Stimulated activated CD4-positive, alpha-beta T cell treated with anti-CD3 and anti-CD28 coated beads, Interleukin-12 subunit alpha, Interleukin-12 subunit beta, amount 100 ng/mL, for 48 hours (primary cell): ENCODE data around the gene CFI.
"Not testable (repeated sequence)": the region's sequence is repeated elsewhere in the genome, so short reads cannot be mapped to it uniquely, and the experiment has no call there.

Source experiments
- DNase-seq, 3 donors: peaks; one replicate each; pipeline ENCODE4 v3.0.0-alpha.2; 2020; ENCODE audit warnings: low read depth in 2 of 3, low spot score in 1 of 3

CFI gene

DNA sequence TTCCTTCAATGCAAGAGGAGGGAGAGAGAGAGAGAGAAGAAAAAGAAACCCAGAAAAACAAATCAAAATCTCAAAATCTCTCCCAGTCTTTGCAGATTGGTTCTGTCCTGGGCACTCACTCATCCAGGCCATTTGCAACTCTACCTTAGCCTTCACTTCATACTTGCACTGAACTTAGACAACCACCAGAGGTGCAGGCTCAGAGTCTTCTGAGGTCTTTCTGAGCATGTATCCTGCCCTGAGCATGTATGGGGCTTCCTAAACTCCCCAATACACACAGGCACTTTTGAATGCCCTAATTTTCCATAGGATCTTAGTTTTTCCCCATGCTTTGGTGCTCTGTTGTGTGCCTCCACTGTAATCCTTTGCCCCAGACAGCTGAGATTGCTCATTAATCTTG is 2.9 kb downstream of the CFI start:
- DNase-seq: no peak

DNA sequence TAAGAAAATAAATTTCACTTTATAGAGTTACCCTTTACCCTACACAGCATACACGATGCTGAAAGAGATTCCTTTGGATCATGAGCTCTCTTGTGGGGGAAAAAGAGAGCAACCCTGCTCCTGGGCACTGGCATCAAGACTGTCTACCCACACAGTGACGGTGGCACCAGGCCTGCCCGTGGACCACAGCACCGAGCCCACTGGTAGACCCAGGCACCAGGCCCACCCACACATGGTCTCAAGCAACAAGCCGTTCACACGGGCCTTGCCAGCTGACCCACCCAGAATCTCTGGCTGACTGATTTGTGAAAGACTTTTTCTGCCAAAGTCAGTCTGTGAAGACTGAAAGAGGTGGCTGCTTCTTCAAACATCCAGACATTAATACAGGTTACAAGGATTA is 6.7 kb downstream of the CFI start:
- no peak for DNase-seq

GRCh38 chr4:109787807-109788206 is 14.0 kb downstream of the CFI start:
- no peak for DNase-seq

DNA sequence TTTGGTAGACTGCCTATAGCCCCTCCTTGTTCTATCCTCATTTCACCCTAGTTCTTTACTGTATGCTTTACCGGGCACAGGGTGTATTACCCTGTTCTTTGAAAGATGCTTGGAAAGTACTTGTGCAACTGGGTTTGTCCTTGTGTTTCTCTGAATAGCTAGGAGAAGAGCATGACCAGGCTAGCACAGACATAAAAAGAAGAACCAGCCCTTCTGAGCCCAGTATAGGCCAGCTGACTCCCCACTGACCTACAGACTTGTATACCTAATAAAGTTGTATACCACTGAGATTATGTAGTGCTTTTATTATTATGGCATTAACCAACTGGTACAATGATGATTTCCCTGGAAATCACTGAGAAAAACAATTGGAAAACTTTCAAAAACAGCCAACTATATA is 15.0 kb downstream of the CFI start:
- no peak for DNase-seq

DNA sequence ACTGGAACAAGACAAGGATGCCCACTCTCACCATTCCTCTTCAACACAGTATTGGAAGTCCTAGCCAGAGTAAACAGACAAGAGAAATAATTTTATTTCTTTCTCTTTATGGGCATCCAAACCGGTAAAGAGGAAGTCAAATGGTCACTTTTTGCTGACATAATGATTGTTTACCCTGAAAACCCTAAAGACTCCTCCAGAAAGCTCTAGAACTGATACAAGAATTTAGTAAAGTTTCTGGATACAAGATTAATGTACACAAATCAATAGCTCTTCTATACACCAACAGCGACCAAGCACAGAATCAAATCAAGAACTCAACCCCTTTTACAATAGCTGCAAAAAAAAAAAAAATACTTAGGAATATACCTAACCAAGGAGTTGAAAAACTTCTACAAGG is 19.7 kb downstream of the CFI start:
- not testable (repeated sequence) for DNase-seq

GRCh38 chr4:109764789-109765402 is 36.9 kb downstream of the CFI start:
- no peak for DNase-seq

DNA sequence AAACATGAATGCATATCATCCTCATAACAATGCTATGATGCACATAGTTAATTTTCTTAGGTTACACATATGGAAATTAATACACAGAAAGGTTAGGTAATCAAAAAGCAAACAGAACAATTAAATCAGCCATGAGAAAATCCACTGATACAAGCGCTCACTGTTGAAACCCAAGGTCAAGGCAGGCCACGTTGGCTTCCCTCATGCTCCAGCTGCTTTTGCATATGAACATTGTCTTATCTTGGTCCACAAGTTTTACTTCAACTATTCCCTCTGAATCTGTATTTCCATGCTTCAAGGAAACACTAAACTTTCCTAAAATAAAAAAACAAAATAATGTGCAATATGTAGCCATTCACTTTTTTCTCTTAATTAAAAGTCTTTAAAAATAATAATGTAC is 37.4 kb downstream of the CFI start:
- no peak for DNase-seq

DNA sequence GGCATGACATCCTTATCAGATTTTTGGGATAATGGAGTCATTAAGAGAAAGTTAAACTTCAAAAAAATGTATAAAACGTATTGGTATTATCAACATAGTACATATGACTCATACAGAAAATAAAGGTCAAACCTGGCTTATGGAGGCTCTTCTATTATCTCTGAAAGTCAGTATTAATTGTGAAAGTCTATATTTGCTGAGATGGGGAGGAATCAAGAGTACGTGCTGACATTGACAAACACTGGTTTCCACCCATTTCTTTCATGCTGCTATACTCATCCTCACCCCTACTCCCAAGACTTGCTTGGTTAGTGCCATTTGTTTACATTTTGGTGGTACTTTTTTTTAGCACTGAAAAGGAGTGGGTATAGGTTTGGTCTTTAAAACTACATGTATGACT is 41.1 kb downstream of the CFI start:
- no peak for DNase-seq

- DNase-seq: no peak
Measured at GRCh38 chr4:109755656-109756055, 46.1 kb downstream of the CFI start.

- DNase-seq: no peak
Measured at GRCh38 chr4:109754093-109754857, 47.5 kb downstream of the CFI start.

DNA sequence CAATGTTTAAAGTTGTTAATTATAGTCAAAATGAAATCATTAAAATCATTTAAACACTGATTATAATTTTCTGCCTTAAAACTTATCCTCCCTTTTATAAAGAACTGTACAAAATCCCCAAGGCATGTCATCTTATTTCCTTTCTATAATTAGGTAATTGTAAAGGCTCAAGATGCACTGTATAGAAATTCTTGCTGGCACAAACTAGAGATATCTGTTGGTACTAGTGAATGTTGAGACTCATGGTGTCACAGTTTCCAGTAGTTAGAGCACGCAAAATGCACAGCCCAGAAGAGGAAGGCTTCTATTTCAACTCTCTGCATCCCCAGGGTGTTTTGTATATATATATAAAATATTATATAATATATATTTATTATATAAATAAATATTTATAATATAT is 49.3 kb downstream of the CFI start:
- no peak for DNase-seq

DNA sequence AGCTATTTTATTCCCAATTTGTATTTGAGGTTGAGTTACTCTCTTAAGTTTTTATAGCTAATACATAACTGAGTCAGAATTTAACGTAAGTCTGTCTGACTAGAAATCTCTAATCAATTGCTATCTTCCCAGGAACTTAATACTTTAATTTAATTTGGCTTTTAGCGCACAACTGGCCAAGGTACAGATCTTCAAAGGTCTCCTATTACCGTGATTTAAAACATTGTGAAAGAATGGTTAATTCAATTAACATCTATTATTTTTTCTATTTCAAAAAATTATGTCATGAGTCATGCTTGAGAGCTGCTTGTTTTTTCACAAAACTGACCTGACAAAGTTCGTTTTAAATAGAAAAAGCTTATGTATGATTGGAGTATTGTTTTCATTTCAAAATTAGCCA is 49.9 kb downstream of the CFI start:
- no peak for DNase-seq

DNA sequence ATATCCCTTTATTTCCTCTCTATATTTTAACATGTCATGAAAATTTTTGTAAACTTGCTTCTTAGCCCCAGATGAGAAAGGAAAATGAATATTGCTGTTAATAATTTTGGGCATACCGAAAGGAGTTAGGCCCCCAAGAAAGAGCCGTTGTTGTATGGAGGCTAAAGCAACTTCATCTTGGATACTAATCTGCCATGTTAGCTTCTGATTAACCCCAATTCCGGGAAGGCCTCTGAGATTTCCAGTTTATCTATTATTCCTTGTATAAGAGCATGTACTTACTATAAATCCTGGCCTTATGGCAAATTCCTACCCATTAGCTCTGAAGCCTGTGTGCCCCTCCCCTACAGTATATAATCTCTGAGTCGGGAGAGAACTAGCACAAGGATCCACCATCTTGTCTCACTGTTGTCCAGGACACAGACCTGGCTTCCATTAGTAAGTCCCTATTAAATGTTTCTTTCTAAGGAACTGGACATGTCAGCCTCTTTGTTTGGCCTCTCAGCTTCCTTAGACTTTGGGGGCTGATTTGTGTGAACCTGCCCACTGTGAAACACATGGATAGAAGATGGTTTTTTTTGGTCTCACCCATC is 51.1 kb downstream of the CFI start:
- no peak for DNase-seq

GRCh38 chr4:109749388-109750082 is 52.3 kb downstream of the CFI start:
- DNase-seq: no peak

GRCh38 chr4:109748114-109748513 is 53.7 kb downstream of the CFI start:
- DNase-seq: no peak

DNA sequence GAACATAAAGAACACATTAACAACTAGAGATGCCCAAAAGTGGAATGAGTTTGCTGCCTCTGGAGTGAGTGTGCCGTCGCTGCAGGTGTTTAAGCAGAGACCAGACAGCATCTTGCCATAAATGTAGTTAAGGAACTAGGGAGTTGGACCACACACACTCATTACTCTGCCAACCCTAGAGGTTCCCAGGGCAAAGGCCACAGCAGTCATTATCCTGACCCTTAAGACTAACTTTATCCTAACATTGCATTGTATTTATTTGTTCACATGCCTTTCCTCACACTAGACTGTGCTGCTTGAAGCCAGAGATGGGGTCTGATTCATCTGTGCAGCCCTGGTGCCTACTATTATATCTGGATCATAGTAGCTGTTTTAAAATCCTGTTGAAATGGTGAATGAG is 55.1 kb downstream of the CFI start:
- no peak for DNase-seq

DNA sequence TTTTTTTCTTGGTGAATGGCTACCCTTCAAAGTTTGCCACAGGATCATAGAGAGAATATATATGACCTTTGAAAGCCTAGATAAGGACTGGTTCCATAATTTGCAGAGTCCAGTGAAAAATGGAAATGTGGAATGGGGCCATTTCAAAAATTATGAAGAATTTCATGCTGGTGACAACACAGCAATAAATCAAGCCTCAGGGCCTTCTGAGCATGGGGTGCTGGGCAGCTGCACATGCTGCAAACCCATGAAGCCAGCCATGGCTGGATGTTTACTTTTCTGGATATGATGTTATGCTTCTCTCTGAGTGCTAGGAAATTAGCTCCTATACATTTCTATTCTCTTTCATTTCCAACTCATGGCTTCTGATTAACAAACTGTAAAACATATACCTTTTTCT is 56.0 kb downstream of the CFI start:
- DNase-seq: no peak

DNA sequence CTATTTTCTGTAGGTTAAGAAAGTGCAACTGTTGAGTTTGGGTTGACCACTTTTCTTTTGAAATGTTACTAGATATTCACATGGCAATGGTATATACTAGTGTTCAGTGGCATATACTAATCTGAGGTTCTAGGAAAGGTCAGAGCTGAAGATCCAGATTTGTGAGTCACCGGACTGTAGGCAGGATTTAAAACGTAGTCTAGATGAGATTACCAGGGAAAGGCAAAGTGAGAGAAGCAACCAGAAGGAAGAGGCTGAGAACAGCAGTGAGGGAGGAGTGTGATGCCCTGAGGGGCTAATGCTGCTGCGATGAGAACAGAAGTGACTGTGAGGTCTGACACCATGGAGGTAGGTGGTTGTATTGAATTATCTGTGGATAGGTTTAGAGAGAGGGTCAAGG is 62.3 kb downstream of the CFI start:
- no peak for DNase-seq

GRCh38 chr4:109738104-109738872 is 63.5 kb downstream of the CFI start:
- DNase-seq: no peak

DNA sequence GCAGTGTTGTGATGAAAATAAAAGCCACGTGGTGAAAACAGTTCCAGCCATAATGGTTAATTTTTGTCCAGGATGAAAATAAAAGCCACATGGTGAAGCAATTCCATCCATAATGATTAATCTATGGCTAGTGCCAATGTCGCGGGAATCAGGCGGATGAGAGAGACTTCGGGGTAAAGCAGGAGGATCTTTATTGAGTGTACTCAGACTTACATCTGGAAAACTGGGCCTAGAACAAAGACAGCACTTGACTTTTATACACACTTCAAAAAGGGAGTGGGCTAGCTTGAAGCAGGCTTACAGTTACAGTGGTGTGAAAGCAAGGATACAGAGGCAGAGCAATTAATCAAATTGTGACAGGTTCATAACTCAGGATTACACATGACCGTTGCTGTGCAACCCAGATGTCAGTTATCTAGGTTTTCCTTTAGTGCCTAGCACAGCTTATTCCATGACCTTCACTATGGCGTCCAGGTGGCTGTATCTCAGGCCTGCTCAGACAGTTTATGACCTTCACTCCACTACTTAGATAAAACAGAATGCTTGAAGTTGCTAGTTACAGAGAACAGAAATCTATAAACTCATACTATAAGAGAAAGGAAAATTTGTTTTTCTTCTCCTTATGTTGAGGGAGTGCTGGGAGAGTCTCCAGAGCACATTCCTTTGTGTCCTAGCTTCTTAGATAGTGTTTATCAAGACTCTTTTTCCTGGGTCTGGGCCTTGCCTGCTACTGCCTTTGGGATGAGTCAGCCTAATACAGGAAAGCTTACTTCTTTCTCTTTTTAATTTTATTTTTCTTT is 66.0 kb downstream of the CFI start:
- DNase-seq: no peak

DNA sequence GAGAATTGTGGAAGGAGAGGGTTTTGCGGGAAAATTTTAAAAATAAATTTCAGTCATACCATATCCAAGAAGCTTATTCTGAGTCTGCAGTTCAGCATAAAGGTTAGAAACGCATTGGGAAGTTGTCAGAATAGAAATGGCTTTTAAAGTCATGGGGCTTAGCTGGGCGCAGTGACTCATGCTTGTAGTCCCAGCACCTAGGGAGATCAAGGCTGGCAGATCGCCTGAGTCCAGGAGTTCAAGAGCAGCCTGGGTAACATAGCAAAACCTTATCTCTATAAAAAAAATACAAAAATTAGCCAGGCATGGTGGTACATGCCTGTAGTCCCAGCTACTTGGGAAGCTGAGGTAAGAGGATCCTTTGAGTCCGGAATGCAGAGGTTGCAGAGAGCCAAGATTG is 68.1 kb downstream of the CFI start:
- no peak for DNase-seq
